Measurements from ENCODE around the gene LHFPL2.

LHFPL2 gene

DNA sequence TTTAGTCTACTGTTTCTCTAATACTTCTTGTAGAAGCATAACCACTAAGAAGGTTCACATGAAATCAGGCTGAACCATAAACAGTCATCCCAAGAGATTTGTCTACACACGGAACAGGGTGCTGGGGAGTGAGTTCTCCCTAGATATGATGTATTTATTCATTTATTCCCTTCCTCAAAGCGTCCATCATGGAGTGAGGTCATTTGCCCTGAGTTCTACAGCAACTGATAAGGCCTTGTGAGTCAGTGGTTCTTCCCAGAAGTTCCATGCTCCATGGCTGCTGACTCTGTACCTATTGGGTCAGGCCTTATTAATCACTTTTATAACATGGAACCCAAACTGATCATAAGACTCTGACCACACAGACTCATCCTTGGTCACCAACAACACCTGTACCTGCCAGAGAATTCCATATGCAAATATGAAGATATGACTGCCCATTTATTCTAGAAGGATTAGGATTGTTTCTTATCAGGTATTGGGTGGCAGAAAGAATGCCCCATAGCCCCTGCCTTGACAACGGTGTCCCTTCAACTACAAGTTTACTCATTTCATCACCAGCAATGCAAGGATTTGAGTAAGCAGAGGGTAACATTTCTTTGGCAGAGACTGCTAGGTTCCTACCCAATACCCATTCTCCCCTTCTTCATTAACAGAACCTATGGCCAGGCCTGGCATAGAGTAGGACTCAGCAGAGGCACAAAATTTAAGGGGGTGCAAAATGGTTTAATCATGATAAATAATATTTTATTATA, 118.1 kb downstream of the LHFPL2 start:
- in situ Hi-C loops (cut with MboI; ENCODE audit: low sequenced_read_pairs): loop anchor here (25.0 kb wide), 1 partner anchor 357 kb away; no protein-coding TSS in a partner anchor

DNA sequence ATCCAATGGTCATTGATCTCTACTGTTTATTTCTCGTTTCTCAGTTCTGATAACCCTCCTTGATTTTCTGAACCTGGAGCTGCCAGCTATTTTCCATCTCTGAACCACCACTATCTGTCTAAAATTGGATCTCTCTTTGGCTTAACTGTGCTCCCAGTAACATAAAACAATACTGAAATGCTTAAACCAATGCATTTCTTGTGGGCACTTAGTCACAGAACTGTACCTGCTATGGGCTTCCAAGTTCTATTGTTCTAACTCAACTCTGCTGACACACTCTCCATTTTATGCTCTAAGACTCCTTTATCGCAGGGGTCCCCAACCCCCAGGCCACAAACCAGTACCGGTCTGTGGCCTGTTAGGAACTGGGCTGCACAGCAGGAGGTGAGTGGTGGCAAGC, 120.6 kb downstream of the LHFPL2 start:
- in situ Hi-C loops (cut with MboI; ENCODE audit: low sequenced_read_pairs): loop anchor here (25.0 kb wide), 1 partner anchor 359 kb away; no protein-coding TSS in a partner anchor

DNA sequence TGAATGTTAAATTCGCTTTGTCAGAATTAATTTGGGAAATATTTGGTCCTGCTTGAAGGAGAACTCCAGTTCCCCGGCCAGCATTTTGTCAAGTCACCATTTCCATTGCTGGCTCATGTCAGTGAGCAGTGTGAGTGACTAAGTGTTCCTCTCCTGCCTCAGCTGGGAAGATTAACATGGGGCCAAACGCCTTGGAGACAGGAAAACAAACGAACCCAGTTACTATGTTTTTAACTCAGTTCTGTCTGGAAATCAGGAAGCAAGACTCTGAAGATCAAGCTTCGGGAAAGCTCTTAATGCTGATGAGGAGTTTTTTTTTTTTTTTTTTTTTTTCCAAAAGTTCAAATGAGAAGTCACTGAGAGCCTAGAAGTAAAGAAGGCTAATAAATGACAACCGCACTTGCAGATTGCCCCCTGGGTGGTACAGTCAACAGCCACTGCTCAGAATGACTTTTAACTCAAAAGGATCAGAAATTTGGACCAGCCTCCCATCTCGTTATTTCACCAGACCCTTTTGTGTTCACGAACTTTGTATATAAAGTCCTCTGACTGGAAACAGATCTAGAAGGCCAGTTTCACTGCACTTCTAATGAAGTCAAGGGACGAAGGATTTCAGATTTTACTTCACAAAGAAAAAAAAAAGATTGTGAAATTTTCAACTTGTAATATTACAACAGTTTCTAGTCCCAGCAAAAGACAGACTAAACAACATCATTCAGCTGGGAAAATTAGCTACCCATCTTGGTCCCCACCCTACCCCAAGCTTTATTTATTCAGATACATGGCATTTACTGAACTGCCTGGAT, 121.3 kb downstream of the LHFPL2 start:
- in situ Hi-C loops (cut with MboI; ENCODE audit: low sequenced_read_pairs): loop anchor here (25.0 kb wide), 1 partner anchor 360 kb away; no protein-coding TSS in a partner anchor

DNA sequence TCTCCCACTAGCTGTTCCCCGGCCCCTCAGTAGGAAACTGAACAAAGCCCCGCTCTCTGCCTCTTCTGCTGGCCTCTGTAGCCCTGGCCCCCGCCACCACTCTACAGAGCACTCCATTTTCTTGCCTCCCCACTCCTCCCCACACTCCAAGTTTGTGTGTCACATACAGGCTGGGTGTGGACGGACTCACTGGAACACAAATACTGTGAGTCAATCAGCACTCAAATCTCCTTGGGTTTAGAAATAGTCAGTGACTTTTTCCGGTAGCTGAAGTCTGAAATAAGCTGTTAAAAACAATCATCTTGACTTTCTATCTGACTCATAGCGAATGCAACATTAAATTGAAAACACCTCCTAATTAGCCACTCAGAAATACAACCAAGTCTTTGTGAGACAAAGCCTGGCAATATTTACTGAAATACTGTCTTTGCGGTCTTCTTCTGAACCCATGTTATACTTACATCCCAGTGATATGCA, 122.5 kb downstream of the LHFPL2 start:
- in situ Hi-C loops (cut with MboI; ENCODE audit: low sequenced_read_pairs): loop anchor here (25.0 kb wide), 1 partner anchor 361 kb away; no protein-coding TSS in a partner anchor

DNA sequence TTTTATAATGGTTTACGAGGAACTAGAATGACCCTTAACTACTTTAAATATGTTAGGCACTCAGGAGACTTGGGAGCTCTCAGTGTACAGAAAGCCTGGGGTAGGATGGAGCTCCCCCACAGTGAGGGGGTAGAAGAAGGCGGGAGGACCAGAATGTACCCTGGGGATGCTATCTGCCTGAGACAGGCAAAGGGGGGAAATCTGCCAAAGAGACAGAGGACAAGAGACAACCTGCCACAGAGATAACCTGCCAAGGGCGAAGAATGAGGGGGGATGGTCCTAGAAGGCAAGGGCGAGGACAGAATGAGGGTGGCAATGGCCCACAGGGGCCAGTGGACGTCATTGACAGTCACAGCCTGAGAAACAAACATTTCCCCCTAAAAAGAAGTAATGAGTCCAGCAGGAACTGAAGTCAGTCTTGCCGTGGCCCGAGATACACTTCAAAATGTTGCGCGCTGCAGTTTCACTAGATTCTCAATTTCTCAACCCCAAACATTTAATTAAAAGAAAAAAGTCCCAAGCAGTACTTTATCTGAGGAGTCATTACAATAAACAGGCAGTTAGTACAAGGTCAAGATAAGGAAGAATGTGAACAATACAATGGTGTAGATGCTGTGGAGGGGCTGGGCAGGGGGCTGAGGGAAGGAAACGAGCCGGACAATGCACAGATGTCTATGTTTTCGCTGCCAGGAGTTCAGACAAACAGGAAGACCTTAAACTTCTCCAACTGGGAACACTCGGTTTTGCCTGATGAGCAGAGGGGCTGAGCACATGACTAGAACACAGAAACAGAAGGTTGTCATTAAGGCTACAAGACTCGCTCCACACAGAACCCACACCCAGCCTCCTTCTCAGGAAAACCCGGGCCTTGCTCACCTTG, 125.0 kb downstream of the LHFPL2 start:
- in situ Hi-C loops (cut with MboI; ENCODE audit: low sequenced_read_pairs): no loop called here

DNA sequence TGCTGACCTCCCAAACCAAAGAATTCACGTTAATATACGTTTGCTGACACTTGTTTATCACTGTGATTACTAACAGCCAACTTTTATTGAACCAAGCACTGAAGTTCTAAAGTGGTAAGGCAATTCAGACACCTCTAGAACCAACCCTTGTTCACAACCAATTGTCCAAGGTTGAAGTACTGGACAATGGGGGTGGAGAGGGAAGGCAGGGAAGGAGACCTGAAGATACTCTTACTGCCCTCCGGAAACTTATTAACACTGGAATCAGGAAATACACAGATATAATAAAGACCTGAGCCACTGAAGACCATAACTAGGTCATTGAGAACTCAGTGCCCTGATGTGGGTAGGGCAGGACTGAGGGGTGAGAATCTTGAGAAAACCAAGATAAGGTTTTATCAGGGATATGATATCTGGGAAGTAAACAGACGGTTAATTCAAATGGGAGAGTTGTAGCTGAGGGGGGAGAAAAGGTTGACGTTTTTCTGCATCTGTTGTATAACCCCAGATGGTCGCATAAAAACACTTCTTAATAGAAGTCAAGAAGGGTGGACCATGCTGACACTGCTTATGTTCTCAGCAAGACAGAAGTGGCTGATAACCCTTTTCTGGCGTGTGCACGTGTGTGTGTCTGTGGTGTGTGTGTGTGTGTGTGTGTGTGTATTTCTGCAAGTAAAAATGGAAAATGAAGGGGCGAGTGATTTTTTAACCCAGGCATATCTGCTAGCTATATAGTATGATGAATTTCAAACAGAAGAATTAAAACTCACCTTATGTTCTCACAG, 125.9 kb downstream of the LHFPL2 start:
- in situ Hi-C loops (cut with MboI; ENCODE audit: low sequenced_read_pairs): no loop called here

DNA sequence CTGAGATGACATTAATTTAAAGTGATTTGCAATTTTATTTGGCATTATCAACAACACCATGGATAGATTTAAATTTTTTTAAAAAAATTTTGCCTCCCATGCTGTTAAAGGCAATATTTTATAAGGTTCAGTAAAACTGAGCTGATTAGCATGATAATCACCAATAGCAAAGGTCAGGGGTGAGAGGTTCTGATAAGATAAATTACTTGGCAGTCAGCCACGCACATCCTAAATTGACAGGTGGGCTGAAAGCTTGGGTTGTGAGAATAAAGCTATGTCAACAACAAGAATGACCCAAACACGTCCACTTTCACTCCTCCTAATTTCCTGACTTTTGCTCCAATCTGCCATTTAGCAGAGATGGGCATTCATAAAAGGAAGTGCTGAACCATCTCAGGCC, 127.1 kb downstream of the LHFPL2 start:
- in situ Hi-C loops (cut with MboI; ENCODE audit: low sequenced_read_pairs): no loop called here

DNA sequence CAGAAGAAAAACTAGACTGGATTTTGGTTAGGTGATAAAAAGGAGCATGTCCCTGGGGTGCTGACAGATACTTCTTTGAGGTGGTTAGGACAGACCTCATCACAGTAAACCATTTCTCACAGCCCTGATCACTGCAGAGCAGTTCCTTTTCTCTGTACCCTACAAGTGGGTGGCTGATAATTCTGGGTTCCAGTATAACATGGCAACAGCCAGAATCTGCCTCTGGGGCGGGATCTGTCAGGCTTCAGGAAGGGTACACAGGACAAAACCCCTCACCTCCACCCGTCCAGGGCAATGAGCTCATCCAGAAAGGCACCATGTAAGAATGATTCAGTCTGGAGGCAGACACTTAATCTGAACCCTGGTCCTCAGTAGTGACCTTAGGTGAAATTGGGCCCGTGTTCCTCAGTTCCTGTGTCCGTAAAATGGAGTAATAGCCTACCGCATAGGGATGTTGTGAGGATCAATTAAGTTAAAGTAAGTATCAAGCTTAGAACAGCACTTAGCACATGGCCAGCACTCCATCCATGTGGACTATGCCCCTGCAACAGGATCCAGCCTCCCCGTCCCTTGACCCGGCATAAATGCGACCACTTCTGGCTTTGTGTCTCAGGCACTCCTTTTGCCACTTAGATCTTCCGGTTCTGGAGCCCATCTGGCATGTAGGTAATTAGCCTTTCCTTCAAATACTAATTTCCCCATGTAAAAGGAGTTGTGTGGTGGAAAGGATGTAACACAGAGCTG, 129.2 kb downstream of the LHFPL2 start:
- in situ Hi-C loops (cut with MboI; ENCODE audit: low sequenced_read_pairs): no loop called here

DNA sequence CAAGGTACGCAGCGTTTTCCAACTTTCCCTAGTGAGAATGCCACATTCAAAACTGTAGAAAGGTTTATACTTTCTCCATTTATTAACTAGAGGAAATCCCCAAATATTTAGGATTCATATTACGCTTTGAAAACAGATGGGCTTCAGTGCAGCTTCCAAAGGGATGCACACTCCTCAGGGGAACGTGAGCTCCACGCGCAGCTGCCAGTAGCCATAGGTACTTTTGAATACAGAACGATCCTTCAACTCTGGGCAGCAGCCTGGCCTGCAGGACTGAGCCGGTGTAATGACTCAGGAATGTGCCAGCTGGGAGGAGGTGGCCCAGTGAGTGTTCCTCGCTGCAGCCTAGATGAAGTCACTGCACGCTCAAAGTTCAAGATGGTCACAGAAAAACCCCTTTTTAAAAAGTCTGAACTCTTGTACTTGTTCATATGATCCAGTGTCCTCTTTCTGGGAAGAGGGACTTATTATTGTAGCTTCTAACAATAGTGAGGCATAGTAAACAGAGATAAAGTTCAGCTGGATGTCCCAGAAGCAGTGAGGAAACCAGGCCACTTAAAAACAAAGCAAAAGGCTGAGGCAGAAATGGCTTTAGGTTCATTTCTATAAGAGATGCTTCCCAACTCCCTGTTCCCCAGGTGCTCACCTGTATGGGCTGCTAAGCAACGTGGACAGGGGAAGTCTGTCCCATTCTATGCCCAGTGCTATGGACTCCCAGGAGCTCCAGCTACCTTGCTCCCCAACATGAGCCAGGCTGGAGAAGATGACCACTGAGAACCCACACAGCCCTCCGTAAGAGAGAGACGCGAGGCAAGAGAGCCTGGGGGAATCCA, 130.0 kb downstream of the LHFPL2 start:
- in situ Hi-C loops (cut with MboI; ENCODE audit: low sequenced_read_pairs): no loop called here

DNA sequence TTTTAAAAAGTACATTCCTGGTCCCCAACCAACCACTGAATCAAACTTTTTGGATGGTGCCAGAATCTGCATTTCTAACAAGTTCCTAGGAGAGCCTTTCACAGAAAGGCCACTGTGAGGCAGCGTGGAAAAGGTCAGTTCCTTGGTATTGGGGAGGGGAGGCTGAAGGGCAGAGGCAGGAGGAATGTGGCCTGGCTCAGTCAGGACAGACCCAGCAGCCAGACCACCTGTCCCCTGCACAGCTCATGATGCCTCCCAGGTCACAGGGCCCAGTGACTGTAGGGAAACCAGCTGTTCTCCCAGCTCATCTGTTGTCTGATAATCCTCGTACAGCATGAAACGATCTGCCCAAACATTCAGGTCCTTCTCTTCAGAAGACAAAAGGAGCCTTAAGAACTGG, 132.9 kb downstream of the LHFPL2 start:
- in situ Hi-C loops (cut with MboI; ENCODE audit: low sequenced_read_pairs): no loop called here

DNA sequence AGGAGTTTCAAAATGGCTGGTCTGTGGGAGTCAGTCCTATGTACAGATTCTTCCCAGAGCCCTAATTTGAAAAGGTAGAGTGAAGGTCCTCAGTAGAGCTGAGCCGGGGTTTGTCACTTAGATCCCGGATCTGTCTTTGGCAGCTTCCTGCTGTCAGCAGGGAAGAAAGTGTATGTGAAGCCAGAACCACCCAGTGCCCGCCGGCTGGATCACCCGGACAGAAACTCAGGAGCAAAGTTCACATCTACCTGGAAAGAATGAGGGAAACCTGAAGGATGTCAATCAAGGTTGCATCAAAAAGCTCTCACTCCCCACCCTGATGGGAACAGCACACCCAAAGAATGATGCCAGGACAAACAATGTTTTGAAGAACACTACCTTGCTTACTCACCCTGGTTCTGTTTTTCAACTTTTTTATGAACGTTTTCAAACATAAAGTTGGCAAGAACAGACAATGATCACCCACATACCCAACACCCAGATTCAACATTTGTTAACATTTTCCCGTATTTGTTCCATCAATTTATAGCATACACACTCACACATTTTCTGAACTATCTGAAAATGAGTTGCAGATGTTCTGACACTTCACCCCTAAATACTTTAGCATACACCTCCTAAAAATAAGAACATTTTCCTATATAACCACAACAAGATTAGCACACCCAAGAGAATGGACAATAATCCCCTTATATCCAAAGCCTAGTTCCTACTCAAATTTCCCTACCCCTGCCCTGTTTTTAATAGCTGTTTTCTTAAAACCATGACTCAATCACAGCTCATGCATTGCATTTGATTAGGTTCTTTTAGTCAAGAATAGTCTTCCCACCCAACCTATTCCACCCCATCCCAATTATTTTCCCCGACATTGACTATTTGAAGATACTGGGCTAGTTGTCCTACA, 133.9 kb downstream of the LHFPL2 start:
- in situ Hi-C loops (cut with MboI; ENCODE audit: low sequenced_read_pairs): no loop called here

DNA sequence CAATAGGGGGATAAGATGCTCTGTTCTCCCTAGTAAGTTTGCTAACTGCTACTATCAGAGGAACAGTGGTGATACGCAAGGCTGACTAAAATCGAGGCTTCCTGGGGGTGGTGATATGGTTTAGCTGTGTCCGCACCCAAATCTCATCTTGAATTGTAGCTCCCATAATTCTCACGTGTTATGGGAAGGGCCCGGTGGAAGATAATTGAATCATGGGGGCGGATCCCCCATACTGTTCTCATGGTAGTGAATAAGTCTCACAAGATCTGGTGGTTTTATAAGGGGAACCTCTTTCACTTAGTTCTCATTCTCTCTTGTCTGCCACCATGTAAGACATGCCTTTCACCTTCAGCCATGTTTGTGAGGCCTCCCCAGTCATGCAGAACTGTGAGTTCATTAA, 135.1 kb downstream of the LHFPL2 start:
- in situ Hi-C loops (cut with MboI; ENCODE audit: low sequenced_read_pairs): no loop called here

DNA sequence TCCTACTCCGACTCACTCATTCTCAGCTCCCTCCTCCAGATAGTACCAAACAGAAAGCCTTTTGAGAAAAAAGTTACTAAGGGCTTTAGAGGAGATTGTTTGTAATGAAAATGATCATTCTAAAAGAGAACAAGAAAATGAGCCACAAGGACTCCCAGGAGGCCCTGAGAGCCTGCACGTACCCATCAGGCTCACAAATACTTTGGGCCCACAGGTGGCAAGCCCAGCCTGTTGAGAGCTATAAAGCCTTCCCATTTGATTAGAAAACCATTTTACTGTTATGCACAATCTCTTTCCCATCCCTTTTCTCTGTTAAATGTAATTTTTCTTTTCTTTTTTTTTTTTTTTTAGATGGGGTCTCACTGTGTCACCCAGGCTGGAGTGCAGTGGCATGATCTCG, 136.1 kb downstream of the LHFPL2 start:
- in situ Hi-C loops (cut with MboI; ENCODE audit: low sequenced_read_pairs): no loop called here

DNA sequence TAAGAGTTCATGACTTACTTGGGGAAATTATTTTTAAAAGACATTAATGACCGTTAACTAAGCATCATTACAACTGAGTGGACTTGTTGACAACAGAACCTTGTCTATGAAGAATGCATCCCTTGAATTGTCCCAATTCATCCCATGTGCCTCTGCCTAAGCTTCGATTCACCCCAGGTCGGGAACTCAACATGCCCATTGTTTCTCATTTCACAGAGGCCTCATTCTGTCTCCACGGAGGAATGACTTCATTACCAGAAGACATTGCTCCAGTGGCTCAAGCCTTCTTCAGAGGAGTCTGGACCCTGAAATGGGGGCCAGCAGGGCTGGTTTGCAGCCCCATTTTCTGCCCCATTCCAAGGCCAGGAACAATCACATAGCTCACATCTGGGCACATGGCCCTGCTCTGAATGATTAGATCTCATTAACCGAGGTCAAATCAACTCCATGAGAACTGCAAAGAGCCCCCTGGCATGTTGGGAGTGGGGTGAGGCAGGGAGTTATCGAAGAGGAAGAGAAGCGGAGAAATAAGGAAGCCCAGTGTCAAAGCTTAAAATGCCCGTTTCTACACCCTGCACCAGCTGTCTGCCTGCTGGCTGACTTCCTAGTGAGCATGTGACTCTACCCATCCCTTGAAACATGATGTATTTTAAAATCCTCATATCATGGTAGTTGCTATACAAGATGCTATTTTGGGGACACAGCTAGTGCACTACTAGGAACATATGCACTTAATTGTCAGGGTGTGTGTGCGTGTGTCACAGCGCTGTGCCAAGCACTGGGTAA, 137.3 kb downstream of the LHFPL2 start:
- in situ Hi-C loops (cut with MboI; ENCODE audit: low sequenced_read_pairs): no loop called here

DNA sequence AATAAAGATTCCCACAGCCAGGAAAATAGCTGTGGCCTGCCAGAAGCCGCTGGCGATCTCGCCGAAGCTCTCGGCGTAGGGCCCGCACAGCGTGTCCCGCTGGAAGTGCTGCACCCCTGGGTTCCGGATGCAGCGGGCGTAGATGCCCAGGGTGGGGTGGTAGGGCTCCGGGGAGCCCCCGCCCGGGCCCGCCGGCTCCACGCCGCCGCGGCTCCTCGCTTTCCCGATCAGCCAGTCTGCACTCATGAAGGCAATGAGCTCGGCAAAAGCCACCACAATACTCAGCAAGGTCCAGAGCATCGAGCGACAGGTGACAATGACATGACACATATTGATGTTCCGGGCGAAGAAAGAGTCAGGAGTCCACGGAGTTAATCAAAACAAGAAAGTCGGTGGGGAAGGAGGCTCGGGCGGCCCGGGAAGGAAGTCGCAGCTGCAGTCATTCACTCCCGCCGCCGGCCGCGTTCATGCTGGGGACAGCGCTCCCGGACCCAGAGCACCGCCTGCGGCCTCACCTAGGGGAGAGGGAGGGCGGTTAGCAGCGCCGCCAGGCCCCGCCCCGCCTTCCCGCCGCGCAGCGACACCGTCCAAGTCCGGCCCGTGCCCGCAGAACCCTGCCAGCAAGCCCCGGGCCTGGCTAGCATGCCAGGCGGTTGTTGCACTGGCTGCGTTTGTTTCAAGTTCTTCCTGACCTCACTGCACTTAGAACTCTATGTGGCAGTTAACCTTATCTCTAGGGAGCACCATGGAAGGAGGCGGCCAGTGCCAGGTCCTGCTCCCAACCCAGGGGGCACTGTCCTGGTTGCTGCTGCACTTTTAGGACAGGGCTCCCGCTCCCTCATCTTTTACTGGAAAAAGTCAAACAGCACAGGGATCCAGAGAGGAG, 138.4 kb downstream of the LHFPL2 start:
- in situ Hi-C loops (cut with MboI; ENCODE audit: low sequenced_read_pairs): no loop called here
